SK-N-SH treated with all-trans-retinoic acid at 6 μM for 48 hours (cell line): ENCODE measurements around the gene EPS8L3.

Experiments used
- BACH2 ChIP-seq: fragments of 250-450 bp; sonication (Bioruptor Pico); IDR thresholded peaks from 2 replicates; pipeline ENCODE4 v1.9.0; 2021; ENCODE audit warnings: mild to moderate bottlenecking, borderline replicate concordance
- ESRRG ChIP-seq: fragments of 250-450 bp; sonication (Bioruptor Pico); IDR thresholded peaks from 2 replicates; pipeline ENCODE4 v1.6.1; 2021; ENCODE audit warnings: mild to moderate bottlenecking
- ISL1 ChIP-seq: fragments of 250-450 bp; sonication (Bioruptor Pico); IDR thresholded peaks from 2 replicates; pipeline ENCODE4 v2.1.2; 2022; ENCODE audit warnings: mild to moderate bottlenecking, moderate library complexity
- OSR1 ChIP-seq: fragments of 250-450 bp; sonication (Bioruptor Pico); IDR thresholded peaks from 2 replicates; pipeline ENCODE4 v1.8.0; 2022; ENCODE audit warnings: moderate library complexity, mild to moderate bottlenecking, inconsistent platforms
- RARB ChIP-seq: fragments of 250-450 bp; sonication (Bioruptor Pico); IDR thresholded peaks from 2 replicates; pipeline ENCODE4 v1.8.0; 2021; ENCODE audit warnings: mild to moderate bottlenecking, moderate library complexity
- ZC3H10 ChIP-seq: fragments of 250-450 bp; sonication (Bioruptor Pico); IDR thresholded peaks from 2 replicates; pipeline ENCODE4 v1.5.1; 2021; ENCODE audit warnings: mild to moderate bottlenecking, moderate library complexity
- ZFP3 ChIP-seq: fragments of 250-450 bp; sonication (Bioruptor Pico); IDR thresholded peaks from 2 replicates; pipeline ENCODE4 v1.5.0; 2020; ENCODE audit warnings: mild to moderate bottlenecking, moderate library complexity
- ZFP30 ChIP-seq: fragments of 450-650 bp; formaldehyde crosslinking; IDR thresholded peaks from 2 replicates; pipeline ENCODE4 v1.5.0; 2022; ENCODE audit warnings: mild to moderate bottlenecking, moderate library complexity
- TF ChIP-seq, protein P1 (sequence below): fragments of 250-450 bp; sonication (Bioruptor Pico); IDR thresholded peaks from 2 replicates; pipeline ENCODE4 v1.5.1; 2020; ENCODE audit warnings: low read depth, mild to moderate bottlenecking, moderate library complexity
- TF ChIP-seq, protein P2 (sequence below): fragments of 250-450 bp; sonication (Bioruptor Pico); IDR thresholded peaks from 2 replicates; pipeline ENCODE4 v1.8.0; 2020; ENCODE audit warnings: mild to moderate bottlenecking, moderate library complexity, borderline replicate concordance

DNA sequence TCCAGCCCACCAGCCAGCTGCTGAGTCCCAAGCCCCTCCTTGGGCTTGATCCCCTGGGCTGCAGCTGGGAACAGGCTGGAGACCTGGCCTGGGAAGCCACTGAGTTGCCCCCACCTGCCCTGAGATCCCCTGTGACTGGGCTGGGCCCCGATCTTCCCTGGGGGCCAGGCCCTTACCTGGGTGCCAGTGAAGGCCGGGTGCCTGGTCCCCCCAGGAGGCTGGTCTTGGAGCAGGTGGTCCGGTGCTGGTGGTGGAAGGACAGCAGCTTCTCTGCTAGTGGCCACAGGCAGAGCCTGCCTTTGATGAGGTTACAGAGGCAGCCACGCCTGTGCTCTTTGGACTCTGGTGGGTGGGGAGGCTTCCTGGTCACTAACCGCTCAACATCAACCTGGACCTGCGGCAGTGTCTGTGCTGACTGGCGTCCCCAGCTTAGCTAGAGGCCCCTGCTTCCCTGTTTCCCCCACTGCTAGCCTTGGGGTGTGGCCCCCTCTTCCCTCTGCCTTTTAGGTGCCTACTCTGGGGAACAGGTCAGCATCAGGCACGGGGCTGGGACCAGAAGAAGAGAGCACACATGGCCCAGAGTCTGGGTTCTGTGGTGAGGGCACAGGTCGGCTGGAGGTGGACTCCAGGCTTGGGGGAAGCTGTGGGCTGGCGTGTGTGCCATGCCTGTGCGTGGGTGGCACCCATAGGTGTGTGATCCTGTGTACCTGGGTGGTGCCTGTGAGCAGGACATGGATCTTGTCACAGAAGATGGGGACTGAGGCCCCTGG, at the start of gene EPS8L3:
- TF ChIP-seq, protein P1, sequence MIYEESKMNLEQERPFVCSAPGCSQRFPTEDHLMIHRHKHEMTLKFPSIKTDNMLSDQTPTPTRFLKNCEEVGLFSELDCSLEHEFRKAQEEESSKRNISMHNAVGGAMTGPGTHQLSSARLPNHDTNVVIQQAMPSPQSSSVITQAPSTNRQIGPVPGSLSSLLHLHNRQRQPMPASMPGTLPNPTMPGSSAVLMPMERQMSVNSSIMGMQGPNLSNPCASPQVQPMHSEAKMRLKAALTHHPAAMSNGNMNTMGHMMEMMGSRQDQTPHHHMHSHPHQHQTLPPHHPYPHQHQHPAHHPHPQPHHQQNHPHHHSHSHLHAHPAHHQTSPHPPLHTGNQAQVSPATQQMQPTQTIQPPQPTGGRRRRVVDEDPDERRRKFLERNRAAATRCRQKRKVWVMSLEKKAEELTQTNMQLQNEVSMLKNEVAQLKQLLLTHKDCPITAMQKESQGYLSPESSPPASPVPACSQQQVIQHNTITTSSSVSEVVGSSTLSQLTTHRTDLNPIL (CRISPR knock-in tag), result no peak
- TF ChIP-seq ZFP3 (CRISPR knock-in tag), result no peak
- no peak for TF ChIP-seq ISL1 (CRISPR knock-in tag)
- no peak for TF ChIP-seq ZFP30 (CRISPR knock-in tag)
- TF ChIP-seq ZC3H10 (CRISPR knock-in tag), result no peak
- TF ChIP-seq RARB (CRISPR knock-in tag), result no peak
- TF ChIP-seq BACH2 (CRISPR knock-in tag), result no peak
- no peak for TF ChIP-seq ESRRG (CRISPR knock-in tag)
- TF ChIP-seq, protein P2, sequence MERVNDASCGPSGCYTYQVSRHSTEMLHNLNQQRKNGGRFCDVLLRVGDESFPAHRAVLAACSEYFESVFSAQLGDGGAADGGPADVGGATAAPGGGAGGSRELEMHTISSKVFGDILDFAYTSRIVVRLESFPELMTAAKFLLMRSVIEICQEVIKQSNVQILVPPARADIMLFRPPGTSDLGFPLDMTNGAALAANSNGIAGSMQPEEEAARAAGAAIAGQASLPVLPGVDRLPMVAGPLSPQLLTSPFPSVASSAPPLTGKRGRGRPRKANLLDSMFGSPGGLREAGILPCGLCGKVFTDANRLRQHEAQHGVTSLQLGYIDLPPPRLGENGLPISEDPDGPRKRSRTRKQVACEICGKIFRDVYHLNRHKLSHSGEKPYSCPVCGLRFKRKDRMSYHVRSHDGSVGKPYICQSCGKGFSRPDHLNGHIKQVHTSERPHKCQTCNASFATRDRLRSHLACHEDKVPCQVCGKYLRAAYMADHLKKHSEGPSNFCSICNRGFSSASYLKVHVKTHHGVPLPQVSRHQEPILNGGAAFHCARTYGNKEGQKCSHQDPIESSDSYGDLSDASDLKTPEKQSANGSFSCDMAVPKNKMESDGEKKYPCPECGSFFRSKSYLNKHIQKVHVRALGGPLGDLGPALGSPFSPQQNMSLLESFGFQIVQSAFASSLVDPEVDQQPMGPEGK (CRISPR knock-in tag), result no peak
- TF ChIP-seq OSR1 (CRISPR knock-in tag), result no peak
